UCSD-AML1 (cell line): Measurements from ENCODE around the gene ARF6.
"Not testable (repeated sequence)": the region's sequence is repeated elsewhere in the genome, so short reads cannot be mapped to it uniquely, and the experiment has no call there.

Experiments
- DNase-seq: peaks from one replicate; lab custom pipeline; 2025; ENCODE audit not compliant: unreplicated experiment; lab: John Stamatoyannopoulos, UW

The ARF6 gene

GRCh38 chr14:49902679-49903246 lies 9.9 kb downstream of the ARF6 start:
- DNase-seq = not testable (repeated sequence)

- DNase-seq = no peak
Measured at GRCh38 chr14:49904270-49904669, 11.4 kb downstream of the ARF6 start.

- no peak for DNase-seq
Measured at GRCh38 chr14:49905989-49906388, 13.1 kb downstream of the ARF6 start.

- no peak for DNase-seq
Measured at GRCh38 chr14:49907186-49907585, 14.3 kb downstream of the ARF6 start.

GRCh38 chr14:49908433-49908782 lies 15.5 kb downstream of the ARF6 start:
- DNase-seq = no peak

GRCh38 chr14:49909016-49909415 lies 16.1 kb downstream of the ARF6 start:
- no peak for DNase-seq

GRCh38 chr14:49915085-49915484 lies 22.2 kb downstream of the ARF6 start:
- DNase-seq = no peak

GRCh38 chr14:49918706-49919105 lies 25.8 kb downstream of the ARF6 start:
- DNase-seq = no peak

GRCh38 chr14:49919825-49920659 lies 27.2 kb downstream of the ARF6 start:
- DNase-seq = no peak

GRCh38 chr14:49920935-49921334 lies 28.1 kb downstream of the ARF6 start:
- DNase-seq = no peak

- no peak for DNase-seq
Measured at GRCh38 chr14:49921401-49921800, 28.5 kb downstream of the ARF6 start.

- no peak for DNase-seq
Measured at GRCh38 chr14:49923442-49923841, 30.6 kb downstream of the ARF6 start.

- DNase-seq = no peak
Measured at GRCh38 chr14:49923881-49924280, 31.0 kb downstream of the ARF6 start.

- DNase-seq = no peak
Measured at GRCh38 chr14:49924852-49925251, 32.0 kb downstream of the ARF6 start.

GRCh38 chr14:49926803-49927202 lies 33.9 kb downstream of the ARF6 start:
- DNase-seq = no peak

GRCh38 chr14:49928015-49928414 lies 35.1 kb downstream of the ARF6 start:
- DNase-seq = no peak

GRCh38 chr14:49930720-49931119 lies 37.8 kb downstream of the ARF6 start:
- no peak for DNase-seq

GRCh38 chr14:49931523-49931922 lies 38.6 kb downstream of the ARF6 start:
- DNase-seq = no peak

GRCh38 chr14:49933128-49933527 lies 40.2 kb downstream of the ARF6 start:
- no peak for DNase-seq

GRCh38 chr14:49933704-49934103 lies 40.8 kb downstream of the ARF6 start:
- DNase-seq = no peak

- DNase-seq = no peak
Measured at GRCh38 chr14:49934646-49935045, 41.8 kb downstream of the ARF6 start.

- DNase-seq = no peak
Measured at GRCh38 chr14:49935526-49935925, 42.6 kb downstream of the ARF6 start.

- not testable (repeated sequence) for DNase-seq
Measured at GRCh38 chr14:49936246-49936645, 43.4 kb downstream of the ARF6 start.
